Activated effector memory CD4-positive, alpha-beta T cell treated with anti-CD3 and anti-CD28 coated beads, Interleukin-2, amount 50 U/mL, for 16 hours (primary cell): ENCODE results near the gene KCNK3.

ENCODE experiments used
- DNase-seq: peaks from one replicate; pipeline ENCODE4 v3.0.0-alpha.2; 2020

Gene KCNK3

GRCh38 chr2:26715528-26716270 lies 23.2 kb downstream of the KCNK3 start:
- DNase-seq: no peak

GRCh38 chr2:26716340-26716739 lies 23.8 kb downstream of the KCNK3 start:
- DNase-seq: no peak

GRCh38 chr2:26716769-26717168 lies 24.2 kb downstream of the KCNK3 start:
- no peak for DNase-seq

- DNase-seq: no peak
Observed at GRCh38 chr2:26717362-26717761, 24.8 kb downstream of the KCNK3 start.

GRCh38 chr2:26718949-26719686 lies 26.6 kb downstream of the KCNK3 start:
- DNase-seq: no peak

- no peak for DNase-seq
Observed at GRCh38 chr2:26720322-26721114, 28.0 kb downstream of the KCNK3 start.

GRCh38 chr2:26721115-26722032 lies 28.9 kb downstream of the KCNK3 start:
- DNase-seq: no peak

- DNase-seq: no peak
Observed at GRCh38 chr2:26722328-26722727, 29.8 kb downstream of the KCNK3 start.

GRCh38 chr2:26722911-26723310 lies 30.4 kb downstream of the KCNK3 start:
- no peak for DNase-seq

GRCh38 chr2:26723475-26723874 lies 31.0 kb downstream of the KCNK3 start:
- no peak for DNase-seq

- no peak for DNase-seq
Observed at GRCh38 chr2:26723991-26724750, 31.6 kb downstream of the KCNK3 start.

GRCh38 chr2:26724784-26725520 lies 32.4 kb downstream of the KCNK3 start:
- no peak for DNase-seq

GRCh38 chr2:26725521-26725820 lies 32.9 kb downstream of the KCNK3 start:
- no peak for DNase-seq

GRCh38 chr2:26726228-26726627 lies 33.7 kb downstream of the KCNK3 start:
- no peak for DNase-seq

- DNase-seq: no peak
Observed at GRCh38 chr2:26727641-26728561, 35.4 kb downstream of the KCNK3 start.

GRCh38 chr2:26729311-26729710 lies 36.8 kb downstream of the KCNK3 start:
- DNase-seq: no peak

- no peak for DNase-seq
Observed at GRCh38 chr2:26730549-26731344, 38.2 kb downstream of the KCNK3 start.

GRCh38 chr2:26731714-26732113 lies 39.2 kb downstream of the KCNK3 start:
- DNase-seq: no peak

- no peak for DNase-seq
Observed at GRCh38 chr2:26732446-26732845, 39.9 kb downstream of the KCNK3 start.
